ENCODE data around the gene SLC9A9. TPM values are rescaled to one million over a fixed set of nuclear protein-coding genes. Genes with fewer than 3 reads are reported as not detected.

Gene SLC9A9
- polyA plus RNA-seq, 3 donors = 5.8 to 6.8 (median 6.4) TPM

DNA sequence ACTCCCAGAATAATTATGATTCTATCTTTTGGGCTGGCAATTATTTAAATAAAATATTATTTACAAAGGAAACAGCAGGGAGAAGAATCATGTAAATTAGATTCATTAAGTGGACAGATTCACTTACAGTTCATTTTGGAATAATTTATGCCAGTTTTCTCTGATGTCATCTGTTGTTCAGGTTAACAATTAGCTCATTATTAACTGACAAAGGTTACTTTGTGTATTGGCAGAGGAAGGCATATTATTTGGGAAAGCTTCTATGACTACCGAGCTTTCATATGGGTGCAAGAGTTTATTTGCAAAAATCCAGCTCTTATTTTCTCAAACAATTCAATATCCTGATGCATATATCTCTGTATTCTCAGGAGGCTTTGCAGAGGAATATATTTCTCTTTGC is 504.3 kb downstream of the SLC9A9 start:
- no peak for DNase-seq (ENCODE audit: low read depth in 3 of 3, low spot score in 2 of 3)

DNA sequence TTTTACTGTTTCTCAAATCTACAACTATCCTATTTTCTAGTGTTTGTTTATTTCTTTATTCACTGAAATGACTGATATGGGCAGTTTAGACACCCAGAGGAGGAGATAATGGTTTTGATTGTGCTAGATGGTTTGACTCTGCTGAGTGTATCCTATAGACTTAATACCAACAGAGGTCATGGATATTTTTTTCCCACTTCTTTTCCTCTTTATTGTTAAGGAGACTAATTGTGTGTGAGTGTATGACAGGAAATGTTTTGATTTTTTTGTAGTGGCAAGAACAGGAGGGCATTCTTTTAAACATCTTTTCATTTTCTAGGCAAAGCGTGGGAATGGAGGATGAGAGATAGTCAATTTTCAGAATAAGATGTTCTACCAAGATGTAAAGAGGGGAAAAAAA is 505.2 kb downstream of the SLC9A9 start:
- no peak for DNase-seq (ENCODE audit: low read depth in 3 of 3, low spot score in 2 of 3)

DNA sequence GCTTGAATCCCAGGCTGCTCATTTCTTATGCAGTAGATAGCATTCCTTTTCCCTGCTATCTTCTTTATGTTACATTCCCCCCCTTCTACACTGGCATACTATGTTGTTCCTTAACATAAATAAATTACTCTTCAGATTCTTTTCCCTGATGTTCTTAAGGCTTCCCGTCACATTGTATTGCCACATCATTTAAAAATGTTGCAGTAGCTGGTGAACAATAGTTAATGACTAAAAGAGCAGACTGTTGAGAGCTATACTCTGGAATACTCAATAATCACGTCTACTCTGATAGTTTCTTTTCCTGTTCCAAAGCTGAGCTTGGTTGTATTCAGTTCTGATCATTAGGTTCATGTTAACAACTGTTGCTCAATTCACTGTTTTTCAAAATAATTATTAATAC is 508.8 kb downstream of the SLC9A9 start:
- DNase-seq (ENCODE audit: low read depth in 3 of 3, low spot score in 2 of 3) = no peak

DNA sequence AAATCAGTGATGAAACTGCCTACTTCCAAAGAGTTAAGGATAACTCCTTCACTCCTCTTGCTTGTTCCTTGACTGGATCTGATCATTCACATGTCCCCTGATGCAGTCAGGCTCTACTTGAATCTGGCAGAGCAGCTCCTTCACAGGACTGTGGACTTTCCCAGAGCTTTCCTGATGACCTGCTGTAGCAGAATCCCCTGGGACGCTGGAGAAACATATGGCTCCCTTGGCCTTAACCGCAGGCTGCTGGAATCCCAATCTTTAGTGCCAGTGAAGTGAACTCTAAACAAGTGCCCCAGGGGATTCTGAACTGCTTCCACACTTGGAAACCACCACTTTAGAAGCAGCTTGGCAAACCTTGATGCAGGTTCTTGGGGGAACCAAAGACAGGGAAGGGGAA is 510.9 kb downstream of the SLC9A9 start:
- DNase-seq (ENCODE audit: low read depth in 3 of 3, low spot score in 2 of 3) = no peak

DNA sequence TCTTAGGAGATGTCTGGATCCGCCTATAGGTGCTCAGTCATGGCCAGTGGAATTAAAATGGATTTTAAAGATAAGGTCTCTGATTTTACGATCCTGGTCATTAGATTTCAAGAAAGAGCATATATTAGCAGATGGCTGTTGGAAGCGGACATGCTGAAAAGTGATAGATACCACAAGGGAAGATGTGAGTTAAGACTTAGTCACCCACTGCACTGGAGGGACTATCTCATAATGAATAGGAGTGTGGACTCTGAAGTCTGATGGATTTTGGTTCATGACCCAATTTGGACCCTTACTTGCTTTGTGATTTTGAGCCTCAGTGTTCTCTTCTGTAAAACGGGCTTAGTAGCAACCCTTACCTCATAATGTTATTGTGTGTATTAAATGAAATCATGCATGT is 514.0 kb downstream of the SLC9A9 start:
- DNase-seq (ENCODE audit: low read depth in 3 of 3, low spot score in 2 of 3) = no peak

DNA sequence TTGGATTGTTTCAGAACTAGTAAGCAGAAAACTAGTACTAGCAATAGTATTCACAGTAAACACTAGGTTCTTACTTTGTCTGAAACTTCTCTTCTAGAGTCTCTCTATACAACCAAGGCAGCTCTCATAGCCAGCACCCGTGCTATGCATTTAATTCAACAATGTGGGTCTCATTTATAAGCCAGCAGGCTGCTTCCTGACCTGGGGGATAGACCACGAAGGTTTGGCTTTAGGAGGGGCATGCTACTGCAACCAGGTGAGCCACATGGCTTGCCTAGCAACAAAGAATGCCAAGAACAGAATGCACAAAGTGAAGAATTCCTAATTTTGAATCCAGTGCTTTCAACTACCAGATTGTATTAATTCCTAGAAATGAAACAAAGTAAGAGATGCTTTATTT is 514.9 kb downstream of the SLC9A9 start:
- DNase-seq (ENCODE audit: low read depth in 3 of 3, low spot score in 2 of 3) = no peak

DNA sequence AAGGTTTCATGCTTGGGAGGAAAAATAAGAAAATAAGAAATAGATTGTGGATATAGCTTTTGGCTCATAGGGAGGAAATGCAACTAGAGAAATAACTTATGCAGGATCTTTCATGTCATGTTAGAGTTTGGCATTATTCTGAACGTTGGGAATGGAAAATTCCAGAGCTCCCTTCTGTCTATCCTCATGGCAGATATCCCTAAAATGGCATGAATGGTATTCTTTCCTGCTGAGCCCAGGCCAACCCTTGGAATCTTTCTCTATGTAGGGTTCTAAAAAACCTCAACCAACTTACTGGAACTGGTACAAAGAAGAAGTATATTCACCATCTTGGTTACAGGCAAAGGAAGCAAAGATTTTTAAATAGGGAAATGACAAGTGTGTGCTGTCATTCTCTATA is 516.2 kb downstream of the SLC9A9 start:
- no peak for DNase-seq (ENCODE audit: low read depth in 3 of 3, low spot score in 2 of 3)

DNA sequence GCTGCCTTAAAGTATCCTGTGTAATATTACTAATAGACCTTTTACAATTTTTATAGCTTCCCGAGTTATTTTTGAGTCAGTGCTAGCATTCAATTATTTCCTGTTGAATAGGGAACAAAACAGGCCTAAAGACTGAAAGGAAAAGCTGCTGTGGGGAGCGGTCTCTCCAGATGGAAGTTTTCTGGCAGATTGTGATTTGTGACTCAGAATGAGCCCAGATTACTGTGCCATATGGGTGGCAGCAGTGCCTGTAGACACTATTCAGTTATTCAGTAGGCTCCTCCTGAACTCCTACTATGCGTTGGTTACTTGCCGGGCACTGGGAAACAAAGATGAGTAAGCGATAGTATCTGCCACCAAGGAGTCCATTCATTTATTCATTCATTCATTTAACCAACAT is 516.9 kb downstream of the SLC9A9 start:
- DNase-seq (ENCODE audit: low read depth in 3 of 3, low spot score in 2 of 3) = no peak

DNA sequence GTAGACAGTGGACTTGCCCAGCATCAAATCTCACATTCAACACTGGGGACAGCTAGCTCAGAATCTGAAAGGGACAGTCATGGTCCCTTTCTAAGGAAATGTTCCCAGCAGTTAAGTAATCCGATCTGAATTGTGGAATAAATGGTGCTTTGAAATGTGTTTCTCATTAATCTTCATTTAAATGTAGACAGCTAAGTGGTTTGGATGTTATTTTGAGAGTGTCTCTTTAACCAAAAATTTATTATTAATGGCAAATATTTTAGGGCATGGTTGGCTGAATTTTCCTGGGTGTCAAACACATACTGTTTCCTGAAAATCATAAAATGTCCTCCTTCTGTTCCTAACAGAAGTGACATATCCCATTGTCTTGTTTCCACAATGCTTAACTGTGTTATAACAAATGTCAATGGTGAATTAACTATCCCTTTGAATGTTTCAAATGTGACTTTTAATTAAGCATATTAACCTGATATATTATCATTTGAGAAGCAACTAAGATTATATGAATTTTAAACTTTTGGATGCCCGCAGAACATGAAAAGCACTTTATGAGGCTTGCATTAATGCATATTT is 517.9 kb downstream of the SLC9A9 start:
- DNase-seq (ENCODE audit: low read depth in 3 of 3, low spot score in 2 of 3) = no peak

DNA sequence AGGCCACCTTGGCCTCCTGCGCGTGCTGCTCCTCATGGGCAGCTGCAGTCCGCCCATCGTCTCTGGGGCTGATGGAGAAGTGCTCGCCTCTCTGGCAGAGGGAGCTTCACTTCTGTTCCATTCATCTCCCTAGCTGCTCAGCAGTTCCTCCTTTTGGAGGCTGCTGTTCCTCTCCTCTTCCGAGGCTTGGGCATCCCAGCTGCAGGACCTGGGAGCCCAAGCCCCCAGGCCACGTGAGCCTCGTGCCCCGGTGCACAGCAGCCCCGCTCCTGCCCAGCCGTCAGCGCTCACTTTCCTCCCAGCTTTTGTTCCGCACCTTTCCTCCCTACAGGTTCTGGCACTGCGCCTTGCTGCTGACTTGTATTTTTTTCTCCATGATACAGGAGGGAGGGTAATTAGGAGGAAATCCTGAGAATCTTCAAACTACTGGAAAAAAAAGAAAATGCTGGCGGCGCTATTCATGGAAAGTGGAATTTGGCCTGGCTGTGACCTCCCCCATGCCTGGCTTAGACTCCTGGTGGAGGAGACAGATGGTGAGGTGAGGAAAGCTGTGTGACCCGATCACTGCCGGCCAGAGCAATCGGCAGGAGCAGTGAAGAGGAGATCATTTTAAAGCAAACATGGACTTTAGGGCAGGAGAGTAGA is 518.6 kb downstream of the SLC9A9 start:
- no peak for DNase-seq (ENCODE audit: low read depth in 3 of 3, low spot score in 2 of 3)

DNA sequence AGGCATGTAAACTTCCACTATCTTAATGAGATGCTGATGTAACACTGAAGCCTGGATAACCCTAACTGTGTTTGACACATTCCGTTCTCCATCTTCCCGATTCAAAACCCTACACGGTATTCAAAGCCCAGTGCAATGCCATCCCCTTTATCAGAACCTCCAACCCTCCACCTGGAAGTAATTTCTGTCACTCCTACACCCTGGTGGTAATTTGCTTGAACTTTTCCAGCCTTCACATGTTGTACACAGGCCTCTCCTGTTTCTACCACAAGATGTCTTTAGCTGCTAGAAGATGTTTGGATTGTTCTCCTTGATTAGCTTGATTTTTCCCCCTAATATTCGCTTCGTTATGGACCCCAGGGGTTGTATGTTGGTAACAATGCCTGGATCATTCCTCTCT is 519.8 kb downstream of the SLC9A9 start:
- no peak for DNase-seq (ENCODE audit: low read depth in 3 of 3, low spot score in 2 of 3)

DNA sequence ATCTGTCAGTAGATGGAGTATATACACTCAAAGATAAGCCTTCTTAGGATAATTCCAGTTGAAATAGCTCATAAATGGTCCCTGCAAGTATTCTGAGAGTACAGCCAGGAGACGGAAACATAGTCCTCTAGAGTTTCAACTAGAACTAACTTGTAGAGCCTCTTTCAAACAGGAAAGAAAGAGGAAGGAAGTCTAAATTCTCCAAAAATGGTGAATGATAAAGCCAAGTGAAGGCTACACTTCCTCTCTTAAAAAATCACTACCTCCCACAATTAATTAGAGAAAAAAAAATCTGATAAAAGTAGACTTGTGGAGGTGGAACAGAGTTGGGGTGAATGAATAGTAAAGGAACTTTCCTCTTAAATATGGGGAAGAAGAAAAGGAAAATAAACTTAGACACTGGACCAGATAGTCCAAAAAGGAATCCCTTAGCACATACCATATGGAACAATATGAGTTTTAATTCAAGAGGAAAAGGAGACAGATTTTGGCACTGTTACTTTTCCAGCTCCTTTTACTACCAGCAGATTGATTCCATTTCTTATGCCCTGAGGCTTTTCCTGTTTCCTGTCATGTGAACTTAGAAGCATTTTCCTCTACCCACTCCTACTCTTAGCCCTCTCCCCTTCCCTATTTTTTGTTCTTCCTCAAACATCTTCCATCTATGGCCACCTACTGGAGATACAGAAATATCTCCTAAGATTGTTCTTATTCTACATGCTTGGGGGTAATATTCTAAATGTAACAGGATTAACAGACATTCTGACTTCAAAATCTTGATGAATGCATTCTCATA is 521.1 kb downstream of the SLC9A9 start:
- DNase-seq (ENCODE audit: low read depth in 3 of 3, low spot score in 2 of 3) = no peak

DNA sequence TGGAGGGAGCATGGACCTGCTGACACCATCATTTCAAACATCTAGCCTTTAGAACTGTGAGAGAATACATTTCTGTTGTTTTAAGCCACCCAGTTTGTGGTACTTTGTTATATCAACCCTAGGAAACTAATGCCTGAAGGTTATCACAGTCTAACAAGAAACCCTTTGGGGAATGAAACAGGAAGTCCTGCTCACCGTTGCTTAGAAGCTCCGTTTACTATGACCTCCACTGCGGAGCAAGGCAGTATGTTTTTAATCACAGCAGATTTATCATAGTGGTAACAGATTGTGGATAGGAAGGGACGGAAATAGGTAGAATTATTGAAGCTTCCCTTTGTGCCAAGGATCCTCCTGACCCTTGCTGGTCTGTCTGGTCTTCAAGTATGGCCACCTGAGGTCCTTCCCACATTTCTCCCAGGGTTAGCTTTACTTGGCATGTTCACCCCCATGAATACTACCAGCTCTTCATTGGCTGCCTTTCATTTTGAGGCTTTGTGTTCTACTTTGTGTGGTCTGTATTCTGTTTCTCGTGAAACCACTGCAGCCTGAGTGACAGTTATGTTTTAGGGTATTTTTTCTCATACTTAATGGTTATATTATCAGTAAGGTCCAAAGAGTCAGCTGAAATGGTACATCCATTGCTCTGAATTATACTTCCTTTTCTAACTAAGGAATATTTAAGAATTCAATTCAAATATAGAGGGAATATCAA is 527.1 kb downstream of the SLC9A9 start:
- DNase-seq (ENCODE audit: low read depth in 3 of 3, low spot score in 2 of 3) = no peak

DNA sequence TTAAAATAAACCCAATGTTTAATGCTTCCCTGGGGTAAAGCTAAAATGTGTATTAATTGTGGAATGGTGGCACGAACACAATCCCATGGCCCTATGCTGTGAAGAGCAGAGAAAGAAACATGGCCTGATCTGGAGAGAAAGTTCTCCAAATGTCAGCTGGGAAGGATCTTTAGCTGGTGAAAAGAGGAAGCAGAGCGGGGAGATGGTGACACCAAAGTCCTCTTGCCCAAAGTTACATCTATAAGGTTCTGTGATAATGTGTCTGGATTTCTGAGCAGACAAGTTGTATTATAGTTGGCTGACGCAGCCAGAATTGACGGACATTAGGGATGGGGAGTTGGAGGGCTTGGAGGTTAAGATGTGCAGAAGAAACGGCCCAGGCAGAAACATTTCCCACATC is 532.5 kb downstream of the SLC9A9 start:
- no peak for DNase-seq (ENCODE audit: low read depth in 3 of 3, low spot score in 2 of 3)

DNA sequence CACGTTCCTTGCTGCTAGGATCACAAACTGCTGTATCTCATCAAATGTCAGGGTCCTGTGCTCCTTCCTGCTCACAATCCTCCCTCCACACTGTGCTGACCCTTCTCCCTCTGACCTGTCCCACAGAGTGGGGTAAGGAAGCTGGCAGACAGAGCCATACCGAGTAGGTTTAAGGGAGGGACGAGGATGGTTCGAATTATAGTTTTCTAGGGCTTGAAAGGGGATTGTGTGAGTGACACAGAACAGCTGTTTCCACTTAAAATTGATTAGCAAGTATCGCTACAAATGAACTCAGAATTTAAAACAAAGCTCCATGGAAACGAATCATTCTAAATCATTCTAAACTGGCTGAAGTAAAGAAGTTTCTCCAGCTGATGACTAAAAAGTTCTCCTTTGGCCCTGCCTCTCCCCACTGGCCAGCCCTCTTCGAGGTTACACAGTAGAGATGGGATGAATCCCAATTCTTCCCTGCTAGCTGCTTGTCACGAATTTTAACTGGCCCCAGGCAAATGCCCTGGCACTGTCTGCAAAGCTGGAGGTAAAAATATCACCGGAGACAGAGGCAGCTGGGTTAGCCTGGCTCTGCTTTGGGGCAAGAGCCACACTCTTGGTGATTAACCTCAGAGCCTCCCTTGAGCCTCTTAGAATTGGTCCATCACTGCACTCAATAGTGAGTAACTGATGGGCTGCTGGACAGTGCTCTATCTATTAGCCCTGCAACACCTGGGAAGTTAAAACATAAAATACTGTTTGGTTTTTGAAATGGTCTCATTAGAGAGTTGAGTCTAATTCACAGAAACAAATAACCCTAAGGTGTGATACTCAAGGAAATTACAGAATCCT is 533.8 kb downstream of the SLC9A9 start:
- DNase-seq (ENCODE audit: low read depth in 3 of 3, low spot score in 2 of 3) = no peak

DNA sequence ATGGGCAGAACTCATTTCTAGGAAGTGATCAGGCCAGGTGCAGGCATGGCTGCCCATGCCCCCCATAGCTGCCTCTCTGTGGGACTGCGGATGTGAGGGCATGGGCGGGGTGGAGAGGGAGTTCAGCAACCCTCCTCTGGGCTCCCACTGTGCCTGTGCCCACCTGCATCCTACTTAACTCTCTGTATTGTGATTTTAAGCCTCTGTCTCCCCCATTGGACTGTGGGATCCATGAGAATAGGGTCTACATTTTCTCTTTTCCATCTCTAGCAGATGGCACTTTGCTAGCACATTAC is 534.4 kb downstream of the SLC9A9 start:
- no peak for DNase-seq (ENCODE audit: low read depth in 3 of 3, low spot score in 2 of 3)

DNA sequence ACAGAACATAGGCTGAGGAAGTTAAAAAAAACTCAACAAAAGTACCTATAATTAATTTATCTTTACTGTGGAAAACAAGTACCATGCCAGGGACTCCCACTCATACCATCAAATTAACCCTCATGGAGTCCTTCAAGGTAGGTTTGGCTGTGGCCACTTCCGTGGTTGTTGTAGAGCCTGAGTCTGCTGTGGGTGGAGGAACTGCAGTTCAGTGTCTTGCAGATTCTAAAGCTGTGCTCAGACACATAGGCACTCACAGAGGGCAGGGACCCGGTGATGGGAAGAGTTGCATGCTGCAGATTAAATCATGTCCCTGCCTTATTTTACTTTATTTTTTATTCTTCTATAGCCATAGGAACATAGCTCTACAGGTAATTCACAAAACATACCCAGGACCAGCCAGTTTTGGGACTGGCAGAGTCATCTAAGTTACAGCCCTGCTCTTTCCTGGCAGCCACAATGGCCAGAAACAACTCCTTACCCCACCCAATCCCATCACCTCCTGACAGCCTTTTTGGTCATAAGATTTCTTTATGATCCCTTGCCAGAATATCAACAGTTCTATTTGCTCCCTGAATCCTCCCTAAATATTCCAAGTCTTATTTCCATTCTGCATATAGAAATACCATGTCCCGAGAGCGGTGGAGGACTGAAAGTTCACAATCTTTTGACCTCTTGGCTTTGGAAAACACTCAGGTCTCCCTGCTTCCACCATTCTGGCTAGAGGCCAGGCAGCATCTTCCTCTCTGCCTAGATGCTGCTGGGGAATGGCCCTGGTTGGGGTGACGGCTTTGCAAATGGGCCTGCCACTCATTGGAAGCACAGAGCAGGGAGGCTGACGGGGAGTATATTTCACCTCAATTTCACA is 535.0 kb downstream of the SLC9A9 start:
- DNase-seq (ENCODE audit: low read depth in 3 of 3, low spot score in 2 of 3) = no peak

DNA sequence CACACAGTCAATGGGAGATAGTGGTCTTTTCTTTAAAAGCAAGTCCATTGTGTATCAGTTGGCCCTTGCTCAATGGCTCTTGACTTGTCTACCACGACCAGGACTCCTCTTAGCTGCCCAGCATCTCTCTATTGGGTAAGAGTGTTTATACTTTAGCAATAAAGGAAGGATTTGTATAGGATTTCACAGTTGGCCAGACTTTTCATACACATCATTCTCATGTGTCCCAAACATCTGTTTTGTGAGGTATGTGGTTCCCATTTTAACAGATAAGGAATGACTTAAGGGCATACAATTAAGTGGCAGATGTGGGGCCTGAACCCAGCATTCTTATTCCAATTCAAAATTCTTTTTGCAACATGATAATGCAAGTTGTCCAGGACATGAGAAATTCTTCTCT is 537.2 kb downstream of the SLC9A9 start:
- no peak for DNase-seq (ENCODE audit: low read depth in 3 of 3, low spot score in 2 of 3)

DNA sequence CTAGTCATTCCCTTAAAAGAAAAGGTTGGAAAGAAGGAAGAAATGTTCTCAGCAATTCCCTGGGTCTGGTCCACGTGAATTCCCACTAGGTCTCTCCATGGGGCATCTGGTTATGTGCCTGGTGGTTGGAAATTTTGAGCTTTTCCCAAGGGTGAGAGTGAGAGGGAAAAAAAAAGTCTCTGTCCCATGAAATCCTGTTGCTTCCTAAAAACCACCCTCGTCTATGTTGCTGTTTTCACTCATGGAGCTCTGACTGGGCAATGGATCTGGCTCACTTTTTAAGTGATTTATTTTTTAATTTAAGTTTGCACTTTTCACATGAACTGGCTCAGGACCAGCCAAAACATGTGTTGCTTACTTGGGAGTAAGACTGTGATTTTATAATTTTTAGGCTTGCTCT is 538.6 kb downstream of the SLC9A9 start:
- DNase-seq (ENCODE audit: low read depth in 3 of 3, low spot score in 2 of 3) = no peak

DNA sequence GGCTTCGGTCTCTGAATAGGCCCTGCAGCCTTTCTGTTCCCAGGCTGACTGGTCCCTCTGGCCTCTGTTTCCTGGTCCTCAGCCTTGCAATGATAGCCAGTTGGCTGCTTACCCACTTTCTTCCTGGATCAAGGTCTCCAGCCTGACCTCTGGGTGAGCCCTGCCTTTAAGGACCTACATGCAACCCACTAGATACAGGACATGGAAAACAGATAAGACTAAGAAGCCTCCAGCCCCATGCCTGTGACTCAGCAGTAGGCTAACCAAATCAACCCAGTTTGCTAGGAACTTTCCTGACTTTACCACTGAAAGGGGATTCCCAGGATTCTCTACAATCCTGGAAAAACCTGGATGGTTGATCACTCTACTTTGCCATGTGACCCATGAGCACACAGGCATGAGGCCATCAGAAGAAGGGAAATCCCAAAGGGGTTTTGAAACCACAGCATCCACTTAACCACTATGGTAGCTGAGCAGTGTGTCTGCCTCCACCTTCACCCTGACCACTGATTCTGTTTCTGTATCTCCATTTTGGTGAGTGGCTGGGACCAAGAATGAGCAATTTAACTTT is 540.6 kb downstream of the SLC9A9 start:
- DNase-seq (ENCODE audit: low read depth in 3 of 3, low spot score in 2 of 3) = no peak
